ENCODE data around the gene IL36RN.

DNA sequence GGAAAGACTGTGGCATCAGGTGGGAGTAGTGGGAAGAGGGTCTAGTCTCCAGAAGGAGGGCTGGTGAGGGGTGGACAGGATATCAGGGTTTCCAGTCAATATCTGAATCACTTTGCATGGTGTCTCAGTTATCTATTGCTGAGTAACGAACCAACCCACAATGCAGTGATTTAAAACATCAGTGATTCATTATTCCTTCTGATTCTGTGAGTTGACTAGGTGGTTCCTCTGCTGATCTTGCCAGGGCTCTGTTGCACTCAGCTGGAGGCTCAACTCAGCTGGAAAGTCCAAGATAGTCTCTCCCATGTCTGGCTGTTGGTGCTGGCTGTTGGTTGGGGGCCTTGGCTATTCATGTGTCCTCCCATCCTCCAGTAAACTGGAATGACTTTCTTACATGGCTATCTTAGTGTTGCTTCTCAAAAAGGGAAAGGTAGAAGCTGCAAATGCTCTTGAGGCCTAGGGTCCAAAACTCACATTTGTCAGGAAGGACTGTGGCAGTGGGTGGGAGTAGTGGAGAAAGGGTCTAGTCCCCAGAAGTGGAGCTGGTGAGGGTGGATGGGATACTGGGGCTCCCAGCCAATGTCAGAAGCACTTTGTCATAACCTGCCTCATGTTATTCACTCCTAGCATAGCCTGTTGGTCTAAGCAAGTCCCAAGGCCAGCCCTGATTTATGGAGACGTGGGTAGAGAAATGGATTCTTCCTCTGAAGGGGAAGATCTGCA lies 22.7 kb downstream of the IL36RN start:
- TF ChIP-seq, protein P1, sequence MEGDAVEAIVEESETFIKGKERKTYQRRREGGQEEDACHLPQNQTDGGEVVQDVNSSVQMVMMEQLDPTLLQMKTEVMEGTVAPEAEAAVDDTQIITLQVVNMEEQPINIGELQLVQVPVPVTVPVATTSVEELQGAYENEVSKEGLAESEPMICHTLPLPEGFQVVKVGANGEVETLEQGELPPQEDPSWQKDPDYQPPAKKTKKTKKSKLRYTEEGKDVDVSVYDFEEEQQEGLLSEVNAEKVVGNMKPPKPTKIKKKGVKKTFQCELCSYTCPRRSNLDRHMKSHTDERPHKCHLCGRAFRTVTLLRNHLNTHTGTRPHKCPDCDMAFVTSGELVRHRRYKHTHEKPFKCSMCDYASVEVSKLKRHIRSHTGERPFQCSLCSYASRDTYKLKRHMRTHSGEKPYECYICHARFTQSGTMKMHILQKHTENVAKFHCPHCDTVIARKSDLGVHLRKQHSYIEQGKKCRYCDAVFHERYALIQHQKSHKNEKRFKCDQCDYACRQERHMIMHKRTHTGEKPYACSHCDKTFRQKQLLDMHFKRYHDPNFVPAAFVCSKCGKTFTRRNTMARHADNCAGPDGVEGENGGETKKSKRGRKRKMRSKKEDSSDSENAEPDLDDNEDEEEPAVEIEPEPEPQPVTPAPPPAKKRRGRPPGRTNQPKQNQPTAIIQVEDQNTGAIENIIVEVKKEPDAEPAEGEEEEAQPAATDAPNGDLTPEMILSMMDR (IDR thresholded peaks at IDR 0.05; ENCODE audit: low read length): no peak
- no peak for TF ChIP-seq EZH2phosphoT487 (IDR thresholded peaks at IDR 0.05; ENCODE audit: low read length)

Measured in MM.1S (cell line).